Upper lobe of right lung (tissue), 1 donor: ENCODE results near the gene TMEM247. TPM values are rescaled to one million over a fixed set of nuclear protein-coding genes. Genes with fewer than 3 reads are reported as not detected.

ENCODE experiments used
- ATAC-seq: fragments of 200-7000 bp; cut with Tn5 transposase; one replicate; pipeline ENCODE4 v1.9.1; 2020; ENCODE audit warnings: mild to moderate bottlenecking, moderate library complexity
- DNase-seq: peaks from one replicate; pipeline ENCODE4 v3.0.0-alpha.2; 2020
- H3K27ac ChIP-seq: fragments of 200-600 bp; one replicate; pipeline ENCODE4 v1.8.0; 2022
- H3K27me3 ChIP-seq: fragments of 200-600 bp; one replicate; pipeline ENCODE4 v1.8.0; 2022; ENCODE audit warnings: mild to moderate bottlenecking
- H3K36me3 ChIP-seq: fragments of 200-600 bp; one replicate; pipeline ENCODE4 v1.8.0; 2022
- H3K4me1 ChIP-seq: fragments of 200-600 bp; one replicate; pipeline ENCODE4 v1.8.0; 2022
- H3K4me3 ChIP-seq: fragments of 200-600 bp; one replicate; pipeline ENCODE4 v1.8.0; 2022; ENCODE audit warnings: mild to moderate bottlenecking
- H3K9me3 ChIP-seq: fragments of 200-600 bp; one replicate; pipeline ENCODE4 v1.8.0; 2022
- intact Hi-C: fragments of 100-400 bp; cut with DNase I; formaldehyde crosslinking; loops from one replicate; pipeline ENCODE4 v1.11.0; 2022
- total RNA-seq: library from RNA; stranded (reverse); fragmentation: NEBNext Ultra II Directional; extraction: Animal tissue kit (Norgen Biotek cat#: 25700); gene quantifications from one replicate; pipeline ENCODE4 v1.2.1, GENCODE V29; 2021
- TF ChIP-seq, protein P1 (sequence below): fragments of 200-600 bp; IDR thresholded peaks from one replicate; pipeline ENCODE4 v1.8.0; 2022; ENCODE audit warnings: antibody characterized with exemption
- donor health status: DM: no; HTN: yes; CAD: no; lungs with severe emphysema.

The TMEM247 gene
- total RNA-seq, 1 donor from 2014 or later: not detected

- intact Hi-C loops: no loop called here
- DNase-seq: no peak
- no peak overlapping the region for H3K4me3 ChIP-seq
Observed at GRCh38 chr2:46435353-46435752, 44.0 kb upstream of the TMEM247 start.

GRCh38 chr2:46435796-46436360 is 43.5 kb upstream of the TMEM247 start:
- intact Hi-C loops: no loop called here
- H3K36me3 ChIP-seq: no peaks in the 10 kb centered on the region
- no peaks in the 10 kb centered on the region for H3K27me3 ChIP-seq
- TF ChIP-seq, protein P1, sequence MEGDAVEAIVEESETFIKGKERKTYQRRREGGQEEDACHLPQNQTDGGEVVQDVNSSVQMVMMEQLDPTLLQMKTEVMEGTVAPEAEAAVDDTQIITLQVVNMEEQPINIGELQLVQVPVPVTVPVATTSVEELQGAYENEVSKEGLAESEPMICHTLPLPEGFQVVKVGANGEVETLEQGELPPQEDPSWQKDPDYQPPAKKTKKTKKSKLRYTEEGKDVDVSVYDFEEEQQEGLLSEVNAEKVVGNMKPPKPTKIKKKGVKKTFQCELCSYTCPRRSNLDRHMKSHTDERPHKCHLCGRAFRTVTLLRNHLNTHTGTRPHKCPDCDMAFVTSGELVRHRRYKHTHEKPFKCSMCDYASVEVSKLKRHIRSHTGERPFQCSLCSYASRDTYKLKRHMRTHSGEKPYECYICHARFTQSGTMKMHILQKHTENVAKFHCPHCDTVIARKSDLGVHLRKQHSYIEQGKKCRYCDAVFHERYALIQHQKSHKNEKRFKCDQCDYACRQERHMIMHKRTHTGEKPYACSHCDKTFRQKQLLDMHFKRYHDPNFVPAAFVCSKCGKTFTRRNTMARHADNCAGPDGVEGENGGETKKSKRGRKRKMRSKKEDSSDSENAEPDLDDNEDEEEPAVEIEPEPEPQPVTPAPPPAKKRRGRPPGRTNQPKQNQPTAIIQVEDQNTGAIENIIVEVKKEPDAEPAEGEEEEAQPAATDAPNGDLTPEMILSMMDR: no peak
- H3K9me3 ChIP-seq: no peaks in the 10 kb centered on the region
- H3K4me3 ChIP-seq: no peak overlapping the region
- ATAC-seq (no peak), DNase-seq (no peak)
- no peak overlapping the region for H3K27ac ChIP-seq
- no peaks in the 10 kb centered on the region for H3K4me1 ChIP-seq

More at GRCh38 chr2:46435353-46435752, 44.0 kb upstream of the TMEM247 start:
- no peaks in the 10 kb centered on the region for H3K27me3 ChIP-seq
- H3K4me1 ChIP-seq: no peaks in the 10 kb centered on the region
- no peaks in the 10 kb centered on the region for H3K9me3 ChIP-seq
- TF ChIP-seq, protein P1: no peak
- H3K27ac ChIP-seq: no peak overlapping the region
- no peaks in the 10 kb centered on the region for H3K36me3 ChIP-seq
- no peak for ATAC-seq

GRCh38 chr2:46436800-46437199 is 42.6 kb upstream of the TMEM247 start:
- ATAC-seq: no peak
- Histone ChIP-seq H3K36me3 (no peaks in the 10 kb centered on the region), H3K27ac (no peak overlapping the region), H3K4me3 (no peak overlapping the region), H3K4me1 (no peaks in the 10 kb centered on the region), H3K27me3 (no peaks in the 10 kb centered on the region), H3K9me3 (no peaks in the 10 kb centered on the region)
- TF ChIP-seq, protein P1: no peak
- DNase-seq: no peak
- intact Hi-C loops: no loop called here

GRCh38 chr2:46438102-46438501 is 41.3 kb upstream of the TMEM247 start:
- intact Hi-C loops: no loop called here
- H3K27ac ChIP-seq: no peak overlapping the region
- TF ChIP-seq, protein P1: no peak

GRCh38 chr2:46438794-46439193 is 40.6 kb upstream of the TMEM247 start:
- DNase-seq: no peak
- intact Hi-C loops: no loop called here
- H3K36me3 ChIP-seq: no peaks in the 10 kb centered on the region
- H3K4me3 ChIP-seq: no peak overlapping the region
- H3K27me3 ChIP-seq: no peaks in the 10 kb centered on the region
- no peaks in the 10 kb centered on the region for H3K9me3 ChIP-seq
- no peak overlapping the region for H3K27ac ChIP-seq
- TF ChIP-seq, protein P1: no peak
- H3K4me1 ChIP-seq: no peaks in the 10 kb centered on the region
- no peak for ATAC-seq

More at GRCh38 chr2:46438102-46438501, 41.3 kb upstream of the TMEM247 start:
- no peak overlapping the region for H3K4me3 ChIP-seq
- no peaks in the 10 kb centered on the region for H3K36me3 ChIP-seq
- no peaks in the 10 kb centered on the region for H3K27me3 ChIP-seq
- no peaks in the 10 kb centered on the region for H3K4me1 ChIP-seq
- ATAC-seq: no peak
- H3K9me3 ChIP-seq: no peaks in the 10 kb centered on the region
- DNase-seq: no peak

DNA sequence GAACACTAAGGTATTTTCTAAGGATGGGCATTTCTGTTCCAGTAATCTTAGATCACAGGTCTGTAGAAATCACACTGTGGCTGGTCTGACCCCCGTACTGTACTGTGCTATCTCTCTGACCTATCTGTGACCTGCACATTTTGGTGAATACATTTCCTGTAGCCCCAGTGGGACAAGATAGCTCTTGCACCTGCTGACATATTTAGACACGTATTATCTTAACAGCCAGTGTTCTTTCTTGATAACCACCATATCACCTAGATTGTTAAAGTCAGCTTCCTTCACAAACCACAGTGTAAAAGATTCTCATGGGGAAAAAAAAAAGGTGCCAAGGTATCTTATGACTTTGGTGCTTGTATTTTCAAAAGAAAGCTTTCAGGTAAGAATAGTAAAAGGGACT is 39.8 kb upstream of the TMEM247 start:
- H3K4me1 ChIP-seq: no peaks in the 10 kb centered on the region
- no peaks in the 10 kb centered on the region for H3K36me3 ChIP-seq
- no peak for DNase-seq
- intact Hi-C loops: no loop called here
- TF ChIP-seq, protein P1: no peak
- no peaks in the 10 kb centered on the region for H3K9me3 ChIP-seq
- peak; percentile 27 for ATAC-seq
- H3K27me3 ChIP-seq: no peaks in the 10 kb centered on the region
- no peak overlapping the region for H3K27ac ChIP-seq
- H3K4me3 ChIP-seq: no peak overlapping the region
